HG02588 (cell line): ENCODE measurements around the gene EPX.
"Not testable (repeated sequence)": the region's sequence is repeated elsewhere in the genome, so short reads cannot be mapped to it uniquely, and the experiment has no call there.

Experiments
- ATAC-seq: cut with Tn5 transposase; IDR thresholded peaks from one replicate; pipeline ENCODE4 v1.9.1; 2021; ENCODE audit warnings: mild to moderate bottlenecking, moderate library complexity; ENCODE audit not compliant: unreplicated experiment

Gene EPX

DNA sequence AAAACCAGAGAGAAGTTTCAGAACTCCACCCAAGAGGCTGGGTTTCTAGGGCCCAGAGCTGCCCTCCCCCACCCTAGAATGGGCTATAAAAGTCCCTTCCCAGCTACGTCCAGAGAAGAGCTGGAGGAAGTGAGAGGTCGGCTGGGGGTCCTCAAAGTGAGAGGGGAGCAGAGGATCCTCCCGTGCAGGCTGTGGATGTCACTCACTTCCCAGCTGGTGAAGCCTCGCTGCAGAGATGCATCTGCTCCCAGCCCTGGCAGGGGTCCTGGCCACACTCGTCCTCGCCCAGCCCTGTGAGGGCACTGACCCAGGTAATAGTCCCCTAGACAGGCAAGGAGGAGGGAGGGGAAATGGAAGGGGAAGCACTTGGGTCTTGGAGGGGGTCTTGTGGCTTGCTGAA, at the start of gene EPX:
EPX (plus strand) TSS at position 115 of the 400 bp plus-strand sequence; CDS start at position 236, 121 bp downstream.
- no peak for ATAC-seq

DNA sequence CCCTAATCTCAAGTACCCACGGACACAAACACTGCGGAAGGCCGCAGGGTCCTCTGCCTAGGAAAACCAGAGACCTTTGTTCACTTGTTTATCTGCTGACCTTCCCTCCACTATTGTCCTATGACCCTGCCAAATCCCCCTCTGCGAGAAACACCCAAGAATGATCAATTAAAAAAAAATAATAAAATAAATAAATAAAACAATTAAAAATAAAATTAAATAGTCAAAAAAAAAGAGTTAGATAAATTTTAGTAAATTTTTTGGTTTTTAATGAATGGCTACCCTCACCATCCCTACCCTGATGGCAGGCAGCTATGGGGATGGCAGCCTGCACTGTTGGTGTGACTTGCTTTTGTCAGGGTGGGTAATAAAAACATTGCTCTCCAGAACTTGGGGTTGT, 49.2 kb upstream of the EPX start:
- ATAC-seq = not testable (repeated sequence)

DNA sequence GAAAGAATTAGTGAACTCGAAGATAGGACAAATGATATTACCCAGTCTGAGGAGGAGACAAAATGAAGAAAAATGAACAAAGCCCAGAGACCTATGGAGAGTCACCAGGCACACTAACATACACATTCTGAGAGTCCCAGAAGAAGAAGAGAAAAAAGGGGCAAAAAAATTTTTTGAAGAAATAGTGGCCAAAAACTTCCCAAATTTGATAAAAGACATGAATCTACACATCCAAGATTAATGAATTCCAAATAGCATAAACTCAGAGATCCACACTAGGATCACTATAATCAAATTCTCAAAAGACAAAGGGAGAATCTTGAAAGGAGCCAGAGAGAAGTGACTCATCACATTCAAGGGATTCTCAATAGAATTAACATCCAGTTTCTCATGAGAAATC, 47.7 kb upstream of the EPX start:
- ATAC-seq = no peak

DNA sequence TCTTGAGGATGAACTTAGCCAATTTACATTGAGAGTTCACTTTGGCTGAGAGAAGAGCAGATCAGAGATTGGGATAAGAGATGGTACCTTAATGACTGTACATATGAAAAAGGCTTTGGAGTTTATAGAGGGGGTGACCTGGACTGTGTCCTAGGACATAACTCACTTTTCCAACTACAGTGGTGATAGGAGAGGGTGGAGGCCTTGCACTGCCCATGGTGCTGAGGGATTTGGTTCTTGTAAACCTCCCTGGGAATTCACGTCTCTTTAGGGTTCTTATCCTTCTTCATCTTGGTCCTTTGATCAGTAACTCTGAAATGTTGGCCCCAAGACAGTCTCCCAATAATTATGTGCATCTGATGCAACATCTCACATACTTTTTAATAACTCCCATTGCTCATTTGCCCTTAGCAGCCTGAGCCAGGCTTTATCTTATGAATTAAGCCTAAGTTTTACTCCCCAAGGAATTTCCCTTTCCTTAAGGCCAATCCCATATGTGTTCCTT, 44.5 kb upstream of the EPX start, which contains the start of gene OR4D1:
OR4D1 (plus strand) TSS at position 455 of the 505 bp plus-strand sequence. CDS start 6,770 bp downstream, outside the sequence.
- no peak for ATAC-seq

DNA sequence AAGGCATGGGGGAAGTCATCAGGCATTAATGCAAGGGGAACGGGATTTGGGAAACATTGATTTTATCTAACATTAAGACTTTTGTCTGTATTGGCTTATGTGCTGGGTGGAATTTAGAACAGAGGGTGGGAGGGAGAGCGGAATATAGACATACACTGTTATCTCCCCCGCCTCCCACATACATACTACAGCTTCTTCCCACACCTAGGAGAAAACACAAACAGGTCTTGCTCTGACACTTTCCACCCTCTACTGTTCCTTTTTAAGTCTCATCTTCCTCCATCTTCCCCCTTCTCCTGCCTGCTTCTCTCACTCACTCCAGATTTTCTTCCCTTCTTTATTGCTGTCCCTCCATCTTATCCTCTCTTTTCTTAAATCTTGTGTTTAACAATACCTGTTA, 43.9 kb upstream of the EPX start:
- no peak for ATAC-seq

DNA sequence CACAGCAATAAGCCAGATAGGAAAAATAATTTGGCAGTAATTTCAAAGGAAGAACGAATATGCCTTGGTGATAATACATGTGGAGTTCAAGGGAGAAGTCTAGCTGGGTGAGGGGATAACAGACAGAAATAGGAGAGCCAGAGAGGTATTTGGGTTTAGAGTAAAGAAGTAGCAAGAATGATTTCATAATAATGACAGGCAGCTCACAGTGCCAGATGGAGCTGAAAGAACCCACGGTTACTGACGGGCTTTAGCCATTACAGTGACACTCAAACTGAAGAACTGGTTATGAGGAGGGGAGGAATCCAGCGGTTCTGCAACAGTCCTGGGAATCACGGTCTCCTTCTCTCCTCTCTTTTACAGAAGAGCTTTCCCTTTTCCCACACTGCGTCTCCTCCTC, 42.1 kb upstream of the EPX start:
- no peak for ATAC-seq

DNA sequence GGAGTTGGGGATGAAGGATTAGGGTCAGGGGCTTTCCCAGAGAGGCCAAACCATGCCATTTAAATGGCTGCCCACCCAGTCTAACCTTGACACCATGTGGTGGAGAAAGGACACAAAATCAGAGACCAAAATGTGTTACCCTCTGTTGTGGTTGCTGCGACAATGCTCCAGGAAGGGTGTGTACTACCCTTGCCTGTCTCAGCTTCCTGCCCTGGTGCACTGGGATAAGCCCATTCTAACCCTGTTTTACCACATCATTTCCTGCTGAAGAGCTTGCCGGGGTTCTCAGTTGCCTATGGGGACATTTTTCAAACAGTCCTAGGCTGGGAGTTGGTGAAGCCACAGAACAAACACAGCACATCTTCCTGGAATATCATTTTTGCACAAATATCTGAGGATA, 39.5 kb upstream of the EPX start:
- no peak for ATAC-seq

GRCh38 chr17:58153671-58154070, 38.9 kb upstream of the EPX start:
- ATAC-seq = no peak

GRCh38 chr17:58156839-58157803, 35.4 kb upstream of the EPX start:
- ATAC-seq = no peak

DNA sequence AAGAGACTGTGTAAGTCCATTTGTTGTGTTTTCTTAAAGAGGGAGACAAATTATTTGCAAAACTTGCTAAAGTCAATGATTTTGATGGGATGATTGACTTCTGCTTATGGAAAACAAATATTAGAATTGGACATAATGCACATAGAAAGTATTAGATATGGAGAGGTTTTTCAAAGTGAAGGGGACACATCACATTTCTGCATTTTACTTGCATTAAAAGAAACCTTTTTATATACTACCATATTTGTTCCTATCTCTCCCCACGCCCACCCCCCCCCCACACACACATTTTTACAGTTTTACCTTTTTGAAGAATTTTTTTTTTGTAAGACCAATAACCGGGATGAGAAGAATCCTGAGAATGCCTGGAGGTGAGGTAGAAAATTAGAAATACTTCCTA, 34.3 kb upstream of the EPX start:
- ATAC-seq = no peak

- no peak for ATAC-seq
These were observed 31.0 kb upstream of the EPX start for GRCh38 chr17:58161566-58161965.

- ATAC-seq = no peak
These were observed 26.5 kb upstream of the EPX start for GRCh38 chr17:58165981-58166380.

- ATAC-seq = no peak
These were observed 25.8 kb upstream of the EPX start, which contains the start of gene OR4D2 for GRCh38 chr17:58166682-58167081. Gene OR4D2 (plus strand): TSS chr17:58166982. CDS start chr17:58169656, 2,674 bp downstream.

- ATAC-seq = no peak
These were observed 21.9 kb upstream of the EPX start for GRCh38 chr17:58170622-58171021.

- no peak for ATAC-seq
These were observed 20.0 kb upstream of the EPX start for GRCh38 chr17:58172369-58173071.

DNA sequence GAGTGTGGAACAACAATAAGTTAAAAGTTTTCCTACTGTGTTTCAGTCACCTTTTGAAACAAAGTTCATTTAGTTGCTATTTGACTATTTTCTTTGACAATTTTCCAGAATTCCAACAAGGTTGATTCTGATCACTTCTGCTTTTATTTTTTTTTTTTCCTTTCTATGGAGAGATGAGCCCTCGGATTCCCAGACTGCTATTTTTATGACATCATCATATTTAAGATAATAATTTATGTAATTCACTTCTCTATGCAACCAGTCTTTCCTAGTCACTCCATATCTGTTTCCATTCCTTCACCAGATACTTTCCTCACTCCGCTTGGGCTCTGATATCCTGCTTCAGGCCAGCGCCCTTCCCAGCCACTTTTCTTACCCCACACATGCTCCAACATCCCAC, 17.7 kb upstream of the EPX start:
- no peak for ATAC-seq

DNA sequence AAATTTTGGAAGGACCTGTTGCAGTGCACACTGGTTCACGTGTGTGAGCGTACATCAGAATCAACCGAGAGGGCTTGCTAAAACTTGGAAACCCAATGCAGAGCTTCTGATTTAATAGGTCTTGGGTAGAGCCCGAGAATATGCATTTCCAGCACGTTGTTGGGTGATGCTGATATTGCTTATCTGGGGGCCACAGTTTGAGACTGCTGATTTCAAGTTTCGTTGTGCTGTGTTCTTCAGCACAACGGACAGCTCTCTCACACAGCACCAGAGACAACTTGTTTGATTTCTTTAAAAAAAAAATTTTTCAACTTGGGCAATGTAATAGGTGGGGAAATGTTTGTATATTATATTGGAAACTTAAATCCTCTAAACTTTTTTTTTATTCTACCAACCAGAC, 16.3 kb upstream of the EPX start:
- ATAC-seq = no peak

- ATAC-seq = no peak
These were observed 10.7 kb upstream of the EPX start for GRCh38 chr17:58181796-58182195.

DNA sequence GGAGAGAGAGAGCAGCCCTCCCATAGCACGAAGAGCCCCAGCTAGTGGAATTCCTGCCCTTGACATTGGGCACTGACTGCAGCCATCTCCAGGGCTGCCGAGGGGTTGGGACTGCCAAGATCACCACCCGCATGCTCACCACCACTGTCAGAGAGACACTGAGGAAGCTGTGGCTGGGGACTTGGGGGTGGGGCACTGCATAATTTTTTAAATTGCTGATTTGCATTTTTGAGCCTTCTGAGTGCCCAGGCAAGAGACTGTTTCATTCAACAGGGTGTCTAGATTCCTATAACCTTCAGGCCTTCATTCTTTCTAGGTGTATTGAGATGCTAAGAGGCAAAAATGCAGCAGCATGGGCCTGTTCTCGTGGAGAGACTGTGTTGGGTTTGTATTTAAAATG, 9.0 kb upstream of the EPX start:
- ATAC-seq = no peak

DNA sequence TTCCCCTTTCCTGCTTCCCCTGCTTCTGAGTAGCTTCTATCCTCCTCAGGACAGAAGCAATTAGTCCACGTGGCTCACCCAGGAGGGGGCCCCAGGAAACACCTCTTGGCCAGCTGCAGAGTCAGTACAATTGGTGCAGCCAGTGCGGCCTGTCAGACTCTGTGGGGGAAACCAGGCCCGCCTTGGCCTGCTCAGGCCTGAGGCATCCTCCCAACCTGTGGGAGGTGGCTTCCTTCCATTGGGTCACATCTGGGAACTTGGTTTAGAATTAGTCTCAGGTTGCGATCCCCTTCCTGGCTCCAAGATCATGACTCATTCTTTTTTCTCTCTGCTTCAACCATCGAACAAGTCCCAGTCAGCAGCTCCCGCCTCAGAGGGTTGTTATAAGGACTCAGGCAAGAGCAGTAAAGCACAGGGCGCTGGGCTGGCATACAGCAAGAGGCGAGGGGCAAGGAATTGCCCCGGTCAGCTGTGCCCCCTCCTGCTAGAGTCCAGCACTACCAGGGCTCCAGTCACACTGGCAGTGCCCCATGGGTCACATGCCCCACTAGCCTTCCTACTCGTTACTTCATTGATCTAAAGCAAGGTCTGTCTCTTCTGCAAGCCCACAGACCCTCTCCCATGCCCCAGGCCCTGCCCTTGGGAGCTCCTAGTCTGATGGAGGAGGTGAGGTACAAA, 8.1 kb upstream of the EPX start:
- no peak for ATAC-seq
